ENCODE results near the gene WDR48.
A peak's percentile ranks its signal among the peaks of the same experiment; 100 is the strongest.

Gene WDR48

GRCh38 chr3:39139442-39139841 is 87.6 kb downstream of the WDR48 start:
- Histone ChIP-seq H3K36me3 (ENCODE audit: control insufficient read depth, insufficient read depth, low read length) (peaks cover 58% of the 10 kb centered on the region), H3K9me3 (ENCODE audit: control insufficient read depth, low read length) (no peaks in the 10 kb centered on the region), H3K4me3 (ENCODE audit: extremely low read depth, insufficient read depth, low read length, poor library complexity, severe bottlenecking) (no peak overlapping the region), H3K27ac (ENCODE audit: low read depth, low read length, severe bottlenecking) (peak overlapping the region; percentile 10), H3K4me1 (ENCODE audit: control insufficient read depth, insufficient read depth, low read length, poor library complexity, severe bottlenecking) (peaks cover 22% of the 10 kb centered on the region)
- 90 to 100% methylated on average over 1 to 2 of the region's 2 CpGs for WGBS, 2 experiments (ENCODE audit: insufficient coverage in 2 of 2)

DNA sequence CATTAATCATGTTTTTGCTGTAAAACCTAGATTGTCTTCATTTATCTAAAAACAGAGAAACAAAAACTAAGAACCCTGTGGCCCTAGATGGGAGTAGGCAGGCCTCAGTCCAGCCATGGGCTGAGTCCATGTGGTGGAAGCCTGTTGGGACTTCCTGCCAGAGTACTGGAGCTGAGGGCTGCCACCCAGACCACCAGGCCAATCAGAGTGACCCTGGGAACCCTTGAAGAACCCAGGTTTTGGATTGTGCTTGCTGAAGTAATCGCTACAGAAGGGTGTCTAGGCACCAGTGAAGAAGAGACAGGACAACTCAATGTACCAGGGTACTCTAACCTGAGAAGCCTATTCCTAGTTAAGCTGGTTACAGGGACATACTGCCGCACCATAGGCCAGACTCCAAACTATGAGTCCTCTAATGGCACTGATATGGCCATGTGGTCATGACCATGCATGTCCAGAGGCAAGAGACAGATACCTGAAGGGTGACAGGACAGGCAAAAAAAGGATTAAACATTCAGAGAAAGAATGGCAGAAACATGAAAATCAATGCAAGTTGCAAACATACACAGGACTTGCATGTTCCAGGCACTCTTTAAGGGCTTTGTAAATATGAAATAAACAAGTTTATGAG is 88.6 kb downstream of the WDR48 start:
- H3K36me3 ChIP-seq (ENCODE audit: control insufficient read depth, insufficient read depth, low read length) = peaks cover 68% of the 10 kb centered on the region
- no peak overlapping the region for H3K4me3 ChIP-seq (ENCODE audit: extremely low read depth, insufficient read depth, low read length, poor library complexity, severe bottlenecking)
- no peaks in the 10 kb centered on the region for H3K9me3 ChIP-seq (ENCODE audit: control insufficient read depth, low read length)
- H3K4me1 ChIP-seq (ENCODE audit: control insufficient read depth, insufficient read depth, low read length, poor library complexity, severe bottlenecking) = peaks cover 30% of the 10 kb centered on the region
- WGBS, 2 experiments (ENCODE audit: insufficient coverage in 2 of 2) = 100% methylated on average over 2 of the region's 2 CpGs
- H3K27ac ChIP-seq (ENCODE audit: low read depth, low read length, severe bottlenecking) = peak overlapping the region; percentile 47

- peaks cover 38% of the 10 kb centered on the region for H3K4me1 ChIP-seq (ENCODE audit: control insufficient read depth, insufficient read depth, low read length, poor library complexity, severe bottlenecking)
- no peaks in the 10 kb centered on the region for H3K9me3 ChIP-seq (ENCODE audit: control insufficient read depth, low read length)
- WGBS, 2 experiments (ENCODE audit: insufficient coverage in 2 of 2) = 100% methylated on average over 1 of the region's 4 CpGs; no CpG with 5 or more reads in 1 of the 2 experiments
- peaks cover 75% of the 10 kb centered on the region for H3K36me3 ChIP-seq (ENCODE audit: control insufficient read depth, insufficient read depth, low read length)
- no peak overlapping the region for H3K4me3 ChIP-seq (ENCODE audit: extremely low read depth, insufficient read depth, low read length, poor library complexity, severe bottlenecking)
- peak overlapping the region; percentile 30 for H3K27ac ChIP-seq (ENCODE audit: low read depth, low read length, severe bottlenecking)
These were observed 89.6 kb downstream of the WDR48 start for GRCh38 chr3:39141171-39141995.

DNA sequence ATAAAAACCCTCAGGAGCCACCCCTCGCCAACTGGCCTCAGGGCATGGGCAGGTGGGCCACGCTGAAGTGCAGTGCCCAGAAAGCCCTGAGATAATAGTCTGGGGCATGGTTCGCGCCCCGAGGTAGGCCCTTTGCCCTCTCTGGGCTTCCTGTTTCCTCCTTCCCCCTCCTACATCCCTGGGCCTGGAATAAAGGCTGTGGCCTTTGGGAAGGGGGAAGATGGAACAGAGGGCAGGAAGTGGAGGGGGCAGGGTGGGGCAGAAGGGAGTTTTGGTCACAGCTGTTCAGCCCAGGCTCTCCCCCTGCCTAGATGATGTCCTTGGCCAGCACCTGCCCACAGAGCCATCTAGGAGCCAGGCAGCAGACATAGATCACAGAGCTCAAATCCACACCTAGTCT is 90.3 kb downstream of the WDR48 start:
- H3K27ac ChIP-seq (ENCODE audit: low read depth, low read length, severe bottlenecking) = peak overlapping the region; percentile 30
- no peaks in the 10 kb centered on the region for H3K9me3 ChIP-seq (ENCODE audit: control insufficient read depth, low read length)
- H3K36me3 ChIP-seq (ENCODE audit: control insufficient read depth, insufficient read depth, low read length) = peaks cover 80% of the 10 kb centered on the region
- WGBS, 2 experiments (ENCODE audit: insufficient coverage in 2 of 2) = 100% methylated on average over 2 of the region's 5 CpGs
- H3K4me1 ChIP-seq (ENCODE audit: control insufficient read depth, insufficient read depth, low read length, poor library complexity, severe bottlenecking) = peaks cover 43% of the 10 kb centered on the region
- H3K4me3 ChIP-seq (ENCODE audit: extremely low read depth, insufficient read depth, low read length, poor library complexity, severe bottlenecking) = no peak overlapping the region

GRCh38 chr3:39143051-39143885 is 91.5 kb downstream of the WDR48 start:
- no peak overlapping the region for H3K4me3 ChIP-seq (ENCODE audit: extremely low read depth, insufficient read depth, low read length, poor library complexity, severe bottlenecking)
- H3K4me1 ChIP-seq (ENCODE audit: control insufficient read depth, insufficient read depth, low read length, poor library complexity, severe bottlenecking) = peaks cover 53% of the 10 kb centered on the region
- H3K9me3 ChIP-seq (ENCODE audit: control insufficient read depth, low read length) = no peaks in the 10 kb centered on the region
- peak overlapping the region; percentile 3 for H3K27ac ChIP-seq (ENCODE audit: low read depth, low read length, severe bottlenecking)
- 87 to 88% methylated on average over 9 to 14 of the region's 14 CpGs for WGBS, 2 experiments (ENCODE audit: insufficient coverage in 2 of 2)
- H3K36me3 ChIP-seq (ENCODE audit: control insufficient read depth, insufficient read depth, low read length) = peaks cover 80% of the 10 kb centered on the region

DNA sequence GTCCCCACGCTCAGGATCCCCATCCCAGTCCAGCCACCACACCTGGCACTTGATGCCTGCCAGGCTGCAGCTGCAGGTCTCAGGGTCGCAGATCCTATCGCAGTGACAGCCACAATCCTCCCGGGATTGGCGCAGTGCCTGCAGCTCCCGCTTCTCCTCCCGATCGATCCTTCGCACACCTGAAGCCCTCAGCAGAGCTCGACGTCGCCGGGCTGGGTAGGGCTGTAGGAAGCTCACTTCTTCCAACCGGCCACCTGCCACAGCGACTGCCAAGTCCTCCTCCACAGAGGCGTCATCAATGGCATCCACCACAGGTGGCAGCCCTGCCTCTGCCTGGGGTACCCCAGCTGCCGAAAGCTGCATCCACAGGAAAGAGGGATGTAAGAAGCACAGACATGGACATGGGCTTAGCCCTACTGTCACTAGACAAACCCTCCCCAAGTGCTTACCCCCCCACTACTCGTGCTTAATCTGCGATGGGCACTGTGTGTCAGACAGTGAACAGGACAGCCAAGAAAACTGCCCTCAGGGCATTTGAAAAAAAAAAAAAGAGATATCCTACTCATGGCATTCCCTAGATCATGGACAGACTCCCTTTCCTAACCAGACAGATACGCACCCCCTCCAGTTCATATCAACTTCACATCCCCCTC is 92.4 kb downstream of the WDR48 start:
- Histone ChIP-seq H3K27ac (ENCODE audit: low read depth, low read length, severe bottlenecking) (no peak overlapping the region), H3K9me3 (ENCODE audit: control insufficient read depth, low read length) (no peaks in the 10 kb centered on the region), H3K4me1 (ENCODE audit: control insufficient read depth, insufficient read depth, low read length, poor library complexity, severe bottlenecking) (peaks cover 63% of the 10 kb centered on the region), H3K4me3 (ENCODE audit: extremely low read depth, insufficient read depth, low read length, poor library complexity, severe bottlenecking) (no peak overlapping the region), H3K36me3 (ENCODE audit: control insufficient read depth, insufficient read depth, low read length) (peaks cover 82% of the 10 kb centered on the region)
- 94 to 95% methylated on average over 15 to 20 of the region's 20 CpGs for WGBS, 2 experiments (ENCODE audit: insufficient coverage in 2 of 2)

GRCh38 chr3:39144748-39145380 is 93.0 kb downstream of the WDR48 start:
- Histone ChIP-seq H3K4me1 (ENCODE audit: control insufficient read depth, insufficient read depth, low read length, poor library complexity, severe bottlenecking) (peaks cover 69% of the 10 kb centered on the region), H3K4me3 (ENCODE audit: extremely low read depth, insufficient read depth, low read length, poor library complexity, severe bottlenecking) (no peak overlapping the region), H3K27ac (ENCODE audit: low read depth, low read length, severe bottlenecking) (no peak overlapping the region), H3K36me3 (ENCODE audit: control insufficient read depth, insufficient read depth, low read length) (peaks cover 79% of the 10 kb centered on the region), H3K9me3 (ENCODE audit: control insufficient read depth, low read length) (no peaks in the 10 kb centered on the region)
- 95 to 97% methylated on average over 18 of the region's 23 CpGs for WGBS, 2 experiments (ENCODE audit: insufficient coverage in 2 of 2)

GRCh38 chr3:39146083-39146501 is 94.3 kb downstream of the WDR48 start:
- peaks cover 78% of the 10 kb centered on the region for H3K4me1 ChIP-seq (ENCODE audit: control insufficient read depth, insufficient read depth, low read length, poor library complexity, severe bottlenecking)
- no peaks in the 10 kb centered on the region for H3K9me3 ChIP-seq (ENCODE audit: control insufficient read depth, low read length)
- WGBS, 2 experiments (ENCODE audit: insufficient coverage in 2 of 2) = 87 to 91% methylated on average over 10 to 11 of the region's 11 CpGs
- H3K36me3 ChIP-seq (ENCODE audit: control insufficient read depth, insufficient read depth, low read length) = peaks cover 67% of the 10 kb centered on the region
- no peak overlapping the region for H3K4me3 ChIP-seq (ENCODE audit: extremely low read depth, insufficient read depth, low read length, poor library complexity, severe bottlenecking)
- peak overlapping the region; percentile 100 for H3K27ac ChIP-seq (ENCODE audit: low read depth, low read length, severe bottlenecking)
